Kidney (tissue), 14 donors: Measurements from ENCODE around the gene TBC1D17. TPM values are rescaled to one million over a fixed set of nuclear protein-coding genes. Genes with fewer than 3 reads are reported as not detected.

Experiments used
- DNase-seq, 5 donors: peaks; one replicate each; pipeline ENCODE4 v3.0.0-alpha.2; 2013 to 2020
- FAIRE-seq: peaks from 2 replicates; lab custom pipeline; 2012; peaks lifted over from hg19 to GRCh38; lab: Jason Lieb, UNC
- H3K27ac ChIP-seq, 2 donors: one replicate each; pipeline ENCODE4 v1.7.0; 2013; ENCODE audit warnings: low read depth in 2 of 2, low read length in 2 of 2, inconsistent platforms in 1 of 2
- H3K27me3 ChIP-seq: one replicate; pipeline ENCODE4 v1.7.1; 2013; ENCODE audit warnings: low read length, inconsistent platforms; ENCODE audit not compliant: control insufficient read depth, insufficient read depth
- H3K36me3 ChIP-seq, 3 donors: one replicate each; pipeline versions ENCODE4 v1.7.0 to v1.7.1; 2013; ENCODE audit warnings: low read length in 3 of 3, control low read depth in 1 of 3, inconsistent platforms in 1 of 3; ENCODE audit not compliant: insufficient read depth in 3 of 3, control insufficient read depth in 2 of 3
- H3K4me1 ChIP-seq, 3 donors: one replicate each; pipeline versions ENCODE4 v1.7.0 to v1.7.1; 2013; ENCODE audit warnings: low read length in 3 of 3, inconsistent platforms in 1 of 3, low read depth in 1 of 3; ENCODE audit not compliant: control insufficient read depth in 2 of 3, insufficient read depth in 2 of 3
- H3K4me3 ChIP-seq, 3 donors: one replicate each; pipeline versions ENCODE4 v1.7.0 to v1.8.1; 2013; ENCODE audit warnings: low read length in 3 of 3, control low read depth in 1 of 3, inconsistent platforms in 1 of 3
- H3K9ac ChIP-seq, 3 donors: one replicate each; pipeline versions ENCODE4 v1.7.0 to v1.7.1; 2013; ENCODE audit warnings: low read length in 3 of 3, control low read depth in 1 of 3, inconsistent platforms in 1 of 3
- H3K9me3 ChIP-seq, 3 donors: one replicate each; pipeline versions ENCODE4 v1.7.0 to v1.7.1; 2013; ENCODE audit warnings: low read length in 3 of 3, control low read depth in 1 of 3, inconsistent platforms in 1 of 3; ENCODE audit not compliant: control insufficient read depth in 2 of 3, insufficient read depth in 1 of 3
- intact Hi-C: fragments of 100-400 bp; cut with DNase I; formaldehyde crosslinking; loops from one replicate; pipeline ENCODE4 v1.11.1; 2022
- polyA plus RNA-seq: library from polyadenylated mRNA; stranded (reverse); fragments of 350-450 nt; fragmentation: Illumina TruSeq; extraction: RNeasy Lipid Tissue Mini Kit (QIAGEN cat#74804); gene quantifications from one replicate; pipeline ENCODE4 v1.2.3, GENCODE V29; 2014; ENCODE audit warnings: low read depth, low replicate concordance; ENCODE audit not compliant: insufficient read depth
- total RNA-seq: library from RNA; stranded (reverse); fragmentation: NEBNext Ultra II Directional; extraction: Animal tissue kit (Norgen Biotek cat#: 25700); gene quantifications from one replicate; pipeline ENCODE4 v1.2.1, GENCODE V29; 2021
- TF ChIP-seq, protein P1 (sequence below): IDR thresholded peaks from 3 replicates; pipeline ENCODE4 v1.5.1; 2012; ENCODE audit warnings: mild to moderate bottlenecking, moderate library complexity, borderline replicate concordance; ENCODE audit not compliant: insufficient read depth; ENCODE audit errors: extremely low read depth
- donor health status: control.
- donor health status: control.
- donor health status: control.
- donor health status: control.
- donor health status: control.
- donor health status: DM: yes; HTN: yes; CAD: no.
- donor health status: Normal renal cell carcinoma (clear cell type).

The TBC1D17 gene
- total and polyA plus RNA-seq, 2 donors from 2014 or later, result 34.8 to 43.6 TPM

DNA sequence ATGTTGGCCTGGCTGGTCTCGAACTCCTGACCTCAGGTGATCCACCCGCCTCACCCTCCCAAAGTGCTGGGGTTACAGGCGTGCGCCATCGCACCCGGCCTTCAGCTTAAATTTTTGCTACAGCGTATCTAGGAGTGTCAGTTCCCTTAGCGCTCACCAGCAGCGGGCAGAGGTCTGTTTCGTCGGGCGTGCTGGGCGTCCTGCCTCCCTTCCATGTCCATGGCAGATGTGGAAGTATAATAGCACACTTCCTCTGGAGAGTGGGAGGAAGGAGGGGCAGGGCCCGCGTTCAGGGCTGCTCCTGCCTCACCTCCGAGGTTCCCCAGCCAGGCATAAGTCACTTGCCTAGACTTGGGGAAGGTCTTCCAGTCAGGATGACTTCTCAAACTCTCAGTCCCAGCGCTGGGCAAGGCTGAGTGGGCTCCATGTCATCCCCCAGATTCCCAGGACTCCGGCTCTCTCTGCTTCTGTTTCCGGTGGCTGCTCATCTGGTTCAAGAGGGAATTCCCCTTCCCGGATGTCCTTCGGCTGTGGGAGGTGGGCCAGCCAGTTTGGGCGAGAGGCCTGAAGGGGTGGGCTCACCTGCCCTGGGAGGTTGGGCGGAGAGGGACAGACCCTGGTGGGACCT, 9.6 kb downstream of the TBC1D17 start:
- FAIRE-seq (no peak), DNase-seq (peak in 3 of 5 donors; percentile 52 to 66 (median 53))
- H3K36me3 ChIP-seq, result peaks cover 5 to 29% (median 16%) of the 10 kb centered on the region in 3 donors

DNA sequence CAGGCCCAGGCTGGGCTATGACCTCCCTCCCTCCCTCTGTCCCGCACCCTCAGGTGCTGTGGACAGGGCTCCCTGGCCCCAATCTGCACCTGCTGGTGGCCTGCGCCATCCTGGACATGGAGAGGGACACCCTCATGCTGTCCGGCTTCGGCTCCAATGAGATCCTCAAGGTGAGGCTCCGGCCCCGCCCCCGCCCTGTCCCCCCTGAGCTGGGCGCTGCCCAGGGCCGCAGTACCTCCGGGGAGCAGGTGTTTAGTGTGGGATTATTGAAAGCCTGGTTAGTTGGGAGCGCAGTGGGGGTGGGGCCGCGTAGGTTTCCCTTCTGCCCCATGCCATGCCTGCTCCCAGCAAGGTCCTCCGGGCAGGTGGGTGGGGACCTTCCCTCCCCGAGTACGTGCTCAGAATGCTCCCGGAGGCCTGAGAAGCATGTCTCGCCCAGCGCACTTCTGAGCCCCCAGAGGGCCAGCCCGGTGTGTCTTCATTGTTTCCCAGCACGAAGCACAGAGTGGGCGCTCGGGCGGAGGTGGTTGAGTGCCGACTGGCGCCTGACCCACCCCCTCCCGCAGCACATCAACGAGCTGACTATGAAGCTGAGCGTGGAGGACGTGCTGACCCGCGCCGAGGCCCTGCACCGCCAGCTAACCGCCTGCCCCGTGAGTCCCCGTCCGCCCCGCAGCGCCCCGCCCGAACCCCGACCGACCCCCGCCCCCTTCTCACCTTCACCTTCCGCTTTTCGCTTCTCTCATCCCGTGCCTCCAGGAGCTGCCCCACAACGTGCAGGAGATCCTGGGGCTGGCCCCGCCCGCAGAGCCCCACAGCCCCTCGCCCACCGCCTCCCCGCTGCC, 10.4 kb downstream of the TBC1D17 start:
- no peak for FAIRE-seq
- Histone ChIP-seq H3K4me1 (peaks cover 0 to 5% (median 0%) of the 10 kb centered on the region in 3 donors), H3K4me3 (no peak overlapping the region), H3K27ac (no peak overlapping the region), H3K27me3 (no peaks in the 10 kb centered on the region), H3K9ac (no peak overlapping the region), H3K9me3 (peaks cover 0 to 4% (median 0%) of the 10 kb centered on the region in 3 donors), H3K36me3 (peaks cover 4 to 22% (median 14%) of the 10 kb centered on the region in 3 donors)
- TF ChIP-seq, protein P1, sequence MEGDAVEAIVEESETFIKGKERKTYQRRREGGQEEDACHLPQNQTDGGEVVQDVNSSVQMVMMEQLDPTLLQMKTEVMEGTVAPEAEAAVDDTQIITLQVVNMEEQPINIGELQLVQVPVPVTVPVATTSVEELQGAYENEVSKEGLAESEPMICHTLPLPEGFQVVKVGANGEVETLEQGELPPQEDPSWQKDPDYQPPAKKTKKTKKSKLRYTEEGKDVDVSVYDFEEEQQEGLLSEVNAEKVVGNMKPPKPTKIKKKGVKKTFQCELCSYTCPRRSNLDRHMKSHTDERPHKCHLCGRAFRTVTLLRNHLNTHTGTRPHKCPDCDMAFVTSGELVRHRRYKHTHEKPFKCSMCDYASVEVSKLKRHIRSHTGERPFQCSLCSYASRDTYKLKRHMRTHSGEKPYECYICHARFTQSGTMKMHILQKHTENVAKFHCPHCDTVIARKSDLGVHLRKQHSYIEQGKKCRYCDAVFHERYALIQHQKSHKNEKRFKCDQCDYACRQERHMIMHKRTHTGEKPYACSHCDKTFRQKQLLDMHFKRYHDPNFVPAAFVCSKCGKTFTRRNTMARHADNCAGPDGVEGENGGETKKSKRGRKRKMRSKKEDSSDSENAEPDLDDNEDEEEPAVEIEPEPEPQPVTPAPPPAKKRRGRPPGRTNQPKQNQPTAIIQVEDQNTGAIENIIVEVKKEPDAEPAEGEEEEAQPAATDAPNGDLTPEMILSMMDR, result no peak
- intact Hi-C loops, result no loop called here
- peak in 2 of 5 donors; percentile 32 to 61 for DNase-seq

More for the DNA sequence above, 9.6 kb downstream of the TBC1D17 start:
- peak overlapping the region in 1 of 2 donors; percentile 28 for H3K27ac ChIP-seq
- TF ChIP-seq, protein P1, result no peak
- H3K4me1 ChIP-seq, result peaks cover 0 to 5% (median 0%) of the 10 kb centered on the region in 3 donors
- H3K27me3 ChIP-seq, result no peaks in the 10 kb centered on the region
- H3K4me3 ChIP-seq, result no peak overlapping the region
- H3K9ac ChIP-seq, result no peak overlapping the region
- intact Hi-C loops, result no loop called here
- peaks cover 0 to 5% (median 0%) of the 10 kb centered on the region in 3 donors for H3K9me3 ChIP-seq

DNA sequence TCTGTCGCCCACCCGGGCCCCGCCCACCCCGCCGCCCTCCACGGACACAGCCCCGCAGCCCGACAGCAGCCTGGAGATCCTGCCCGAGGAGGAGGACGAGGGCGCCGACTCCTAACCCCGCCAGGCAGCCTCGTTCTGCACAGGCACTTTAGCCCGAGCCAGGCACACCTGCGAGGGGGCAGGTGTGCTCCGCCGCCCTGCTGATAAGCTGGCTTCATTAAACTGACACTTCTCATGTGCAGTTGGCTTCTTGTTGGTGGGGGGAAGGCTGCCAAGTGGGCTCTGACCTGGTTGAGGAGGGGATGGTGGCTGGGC, 11.0 kb downstream of the TBC1D17 start:
- H3K36me3 ChIP-seq, result peaks cover 0 to 16% (median 8%) of the 10 kb centered on the region in 3 donors
- TF ChIP-seq, protein P1, result no peak
- intact Hi-C loops, result no loop called here
- FAIRE-seq, result no peak
- no peak overlapping the region for H3K4me3 ChIP-seq
- no peak overlapping the region for H3K9ac ChIP-seq
- DNase-seq, result no peak
- peaks cover 0 to 5% (median 0%) of the 10 kb centered on the region in 3 donors for H3K4me1 ChIP-seq
- no peaks in the 10 kb centered on the region for H3K9me3 ChIP-seq
- H3K27ac ChIP-seq, result no peak overlapping the region
- H3K27me3 ChIP-seq, result no peaks in the 10 kb centered on the region
